Measurements from ENCODE around the gene GTF2H2C_2.
A peak's percentile ranks its signal among the peaks of the same experiment; 100 is the strongest.
"Not testable (repeated sequence)": the region's sequence is repeated elsewhere in the genome, so short reads cannot be mapped to it uniquely, and the experiment has no call there.

Gene GTF2H2C_2

GRCh38 chr5:70415117-70415516 lies at the start of gene GTF2H2C_2:
Gene GTF2H2C_2 (plus strand): TSS chr5:70415368.
- not testable (repeated sequence) for DNase-seq (ENCODE audit: low spot score)
- ATAC-seq, result peak; percentile 98

- ATAC-seq, result peak; percentile 74
Observed at GRCh38 chr5:70400984-70401686, 14.0 kb upstream of the GTF2H2C_2 start.

GRCh38 chr5:70421322-70421721 lies 6.2 kb downstream of the GTF2H2C_2 start:
- not testable (repeated sequence) for ATAC-seq; DNase-seq (ENCODE audit: low spot score)

More at GRCh38 chr5:70400984-70401686, 14.0 kb upstream of the GTF2H2C_2 start:
- peak; percentile 48 for DNase-seq (ENCODE audit: low spot score)

- not testable (repeated sequence) for ATAC-seq; DNase-seq (ENCODE audit: low spot score)
Observed at GRCh38 chr5:70423215-70423614, 8.0 kb downstream of the GTF2H2C_2 start.

- DNase-seq (ENCODE audit: low spot score); ATAC-seq: not testable (repeated sequence)
Observed at GRCh38 chr5:70438518-70438917, 23.4 kb downstream of the GTF2H2C_2 start.

GRCh38 chr5:70449565-70449964 lies 34.4 kb downstream of the GTF2H2C_2 start:
- not testable (repeated sequence) for ATAC-seq; DNase-seq (ENCODE audit: low spot score)

- not testable (repeated sequence) for DNase-seq (ENCODE audit: low spot score)
- peak; percentile 34 for ATAC-seq
Observed at GRCh38 chr5:70451249-70451984, 36.2 kb downstream of the GTF2H2C_2 start.

GRCh38 chr5:70457093-70457492 lies 41.9 kb downstream of the GTF2H2C_2 start:
- not testable (repeated sequence) for ATAC-seq; DNase-seq (ENCODE audit: low spot score)

- ATAC-seq; DNase-seq (ENCODE audit: low spot score): not testable (repeated sequence)
Observed at GRCh38 chr5:70459188-70459587, 44.0 kb downstream of the GTF2H2C_2 start.

GRCh38 chr5:70461984-70462383 lies 46.8 kb downstream of the GTF2H2C_2 start:
- ATAC-seq; DNase-seq (ENCODE audit: low spot score): not testable (repeated sequence)

GRCh38 chr5:70464019-70464637 lies 49.0 kb downstream of the GTF2H2C_2 start:
- not testable (repeated sequence) for DNase-seq (ENCODE audit: low spot score)
- ATAC-seq, result peak; percentile 50

- not testable (repeated sequence) for ATAC-seq; DNase-seq (ENCODE audit: low spot score)
Observed at GRCh38 chr5:70469926-70470509, 54.9 kb downstream of the GTF2H2C_2 start.
